Neuron (in vitro differentiated cells): ENCODE results near the gene EIF4E3.

ENCODE experiments used
- H2AFZ ChIP-seq: one replicate; pipeline ENCODE4 v1.6.1; 2013; ENCODE audit warnings: low read depth, mild to moderate bottlenecking, inconsistent platforms, low read length, moderate library complexity
- H3K27me3 ChIP-seq: one replicate; pipeline ENCODE4 v1.6.1; 2013; ENCODE audit warnings: low read length; ENCODE audit not compliant: insufficient read depth
- H3K36me3 ChIP-seq: one replicate; pipeline ENCODE4 v1.6.1; 2013; ENCODE audit warnings: low read length; ENCODE audit not compliant: insufficient read depth
- H3K4me1 ChIP-seq: one replicate; pipeline ENCODE4 v1.6.1; 2013; ENCODE audit warnings: low read length; ENCODE audit not compliant: insufficient read depth
- H3K4me3 ChIP-seq: 2 replicates; pipeline ENCODE4 v1.5.1; 2013; ENCODE audit warnings: mild to moderate bottlenecking, low read length, moderate library complexity
- H3K9me3 ChIP-seq: one replicate; pipeline ENCODE4 v1.6.1; 2013; ENCODE audit warnings: low read length

Gene EIF4E3

DNA sequence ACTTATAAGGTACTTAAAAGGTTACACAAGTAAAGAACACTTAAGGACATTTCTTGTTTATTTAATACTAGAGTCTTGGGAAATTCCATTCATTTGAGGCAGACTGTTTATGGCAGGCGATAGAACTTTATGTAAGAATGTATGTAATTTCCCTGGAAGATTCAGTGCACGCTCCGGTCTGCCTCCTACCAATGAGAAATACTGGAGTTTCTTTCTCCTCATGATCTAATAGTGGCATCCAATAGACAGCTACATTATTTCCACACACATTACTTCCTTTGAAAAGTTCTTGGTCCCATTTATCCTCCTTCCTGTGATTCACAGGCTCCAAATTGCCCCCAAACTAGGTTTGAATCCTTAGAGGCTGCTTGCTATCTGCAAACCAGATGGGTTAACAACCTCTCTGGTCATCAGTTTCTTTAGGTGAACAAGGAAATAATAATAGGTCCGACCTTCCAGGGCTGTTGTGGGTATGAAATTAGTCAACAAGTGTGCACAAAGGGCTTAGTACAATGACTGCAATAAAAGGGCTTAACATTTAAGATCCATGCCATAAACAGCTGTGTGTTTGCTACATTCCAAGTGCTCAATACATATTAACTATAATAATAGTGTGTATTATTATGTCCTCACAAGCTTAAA is 30.7 kb downstream of the EIF4E3 start:
- Histone ChIP-seq H3K4me1 (peaks cover 11% of the 10 kb centered on the region), H3K36me3 (no peaks in the 10 kb centered on the region), H2AFZ (no peak overlapping the region), H3K27me3 (no peaks in the 10 kb centered on the region), H3K9me3 (no peaks in the 10 kb centered on the region), H3K4me3 (no peak overlapping the region)

DNA sequence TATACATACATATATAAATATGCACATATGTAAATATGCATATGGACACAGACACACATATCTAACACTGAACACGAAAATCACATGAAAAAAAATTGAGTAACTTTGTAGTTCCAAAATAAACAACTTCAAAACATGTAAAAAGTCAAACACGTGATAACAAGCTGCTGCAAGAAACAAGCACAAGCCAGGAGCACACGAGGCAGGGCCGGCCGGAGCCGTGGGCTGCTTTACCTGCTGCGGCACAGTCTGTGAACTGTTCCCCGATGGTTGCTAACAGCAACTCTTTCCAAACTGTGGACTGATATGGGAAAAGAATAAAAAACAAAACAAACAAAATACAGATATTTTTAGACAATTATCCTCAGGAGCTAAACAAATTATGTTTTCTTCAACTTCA is 31.6 kb downstream of the EIF4E3 start:
- Histone ChIP-seq H3K36me3 (no peaks in the 10 kb centered on the region), H3K4me1 (peaks cover 15% of the 10 kb centered on the region), H2AFZ (no peak overlapping the region), H3K4me3 (no peak overlapping the region), H3K9me3 (no peaks in the 10 kb centered on the region), H3K27me3 (no peaks in the 10 kb centered on the region)

DNA sequence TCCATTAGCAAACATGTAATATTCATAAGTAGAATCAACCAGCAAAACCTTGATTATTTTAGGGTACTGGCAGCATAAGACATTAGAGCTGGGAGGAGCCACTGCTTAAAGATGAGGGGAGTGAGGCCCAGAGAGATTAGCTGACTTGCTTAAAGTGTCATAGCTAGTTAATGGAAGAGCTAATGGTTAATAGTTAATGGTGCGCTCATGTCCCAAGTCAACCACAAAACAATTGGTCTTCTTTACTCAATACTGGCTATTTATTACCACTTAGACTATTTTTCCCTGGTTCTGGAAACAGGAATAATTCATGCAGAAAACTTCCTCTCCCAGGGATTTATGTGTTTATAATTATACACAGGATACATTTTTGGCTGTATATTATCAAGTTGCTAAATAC is 33.1 kb downstream of the EIF4E3 start:
- no peak overlapping the region for H3K4me3 ChIP-seq
- no peaks in the 10 kb centered on the region for H3K36me3 ChIP-seq
- no peak overlapping the region for H2AFZ ChIP-seq
- no peaks in the 10 kb centered on the region for H3K27me3 ChIP-seq
- peaks cover 15% of the 10 kb centered on the region for H3K4me1 ChIP-seq
- no peaks in the 10 kb centered on the region for H3K9me3 ChIP-seq

DNA sequence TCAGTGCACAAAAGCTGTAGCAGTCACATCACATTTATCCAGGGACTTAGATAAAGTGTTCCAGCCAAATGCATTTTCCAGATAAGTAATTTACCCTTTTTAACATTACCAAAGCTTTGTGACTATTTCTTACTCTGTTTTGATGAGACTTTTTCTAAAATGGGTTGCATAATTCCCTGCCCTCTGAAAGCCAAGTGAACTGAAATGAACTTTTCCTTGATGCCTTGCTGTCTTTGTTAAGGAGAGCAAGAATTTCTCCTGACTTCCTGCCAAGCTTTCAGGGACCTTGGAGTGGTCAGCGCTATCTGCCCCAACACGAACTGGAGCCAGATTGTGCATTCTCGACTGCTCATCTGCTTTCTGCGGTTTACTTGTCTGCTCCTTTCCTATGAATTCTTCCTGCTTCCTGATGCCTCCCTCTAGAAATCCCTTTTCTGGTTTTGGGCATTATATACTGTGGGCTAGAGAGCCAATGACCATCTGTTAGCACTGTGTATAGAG is 34.8 kb downstream of the EIF4E3 start:
- Histone ChIP-seq H3K4me1 (peaks cover 15% of the 10 kb centered on the region), H3K27me3 (no peaks in the 10 kb centered on the region), H3K9me3 (no peaks in the 10 kb centered on the region), H3K36me3 (no peaks in the 10 kb centered on the region), H3K4me3 (no peak overlapping the region), H2AFZ (no peak overlapping the region)

DNA sequence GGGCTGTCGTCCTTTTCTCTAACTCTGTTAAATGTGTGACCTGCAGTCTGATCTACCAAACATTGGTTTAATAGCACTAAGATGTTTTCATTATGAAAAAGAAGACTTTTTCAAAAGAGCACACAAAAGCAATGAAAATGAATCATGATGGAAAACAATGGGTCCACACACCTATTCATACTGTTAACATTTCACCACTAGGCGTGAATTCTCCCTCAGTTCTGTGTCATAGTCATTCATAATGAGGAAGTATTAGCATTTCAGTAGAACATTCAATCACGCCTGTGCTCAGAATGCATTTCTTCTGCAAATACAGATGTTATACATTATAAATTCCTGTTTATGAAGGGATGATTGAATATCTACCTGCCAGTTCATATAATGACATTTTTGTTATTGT is 35.9 kb downstream of the EIF4E3 start:
- Histone ChIP-seq H3K27me3 (no peaks in the 10 kb centered on the region), H3K36me3 (no peaks in the 10 kb centered on the region), H2AFZ (no peak overlapping the region), H3K4me1 (peaks cover 15% of the 10 kb centered on the region), H3K9me3 (no peaks in the 10 kb centered on the region), H3K4me3 (no peak overlapping the region)

DNA sequence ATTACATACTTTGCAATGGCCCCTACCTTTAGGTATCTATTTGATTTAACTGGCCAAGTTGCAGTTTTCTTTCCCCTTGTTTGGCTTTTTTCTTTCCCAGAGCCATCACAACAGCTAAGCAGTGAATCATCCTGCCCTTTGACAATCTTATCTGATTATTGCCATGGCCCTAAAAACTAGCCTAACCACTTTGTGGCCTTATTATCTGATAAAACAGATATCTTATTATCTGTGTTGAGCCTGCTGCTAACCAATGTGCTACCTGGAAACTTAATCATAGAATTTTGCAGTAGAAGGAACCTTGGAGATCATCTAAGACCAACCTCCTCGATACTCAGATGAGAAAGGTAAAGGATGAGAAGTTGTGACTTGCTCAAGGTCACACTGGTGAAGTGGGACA is 37.1 kb downstream of the EIF4E3 start:
- H3K9me3 ChIP-seq, result no peaks in the 10 kb centered on the region
- no peaks in the 10 kb centered on the region for H3K36me3 ChIP-seq
- peaks cover 15% of the 10 kb centered on the region for H3K4me1 ChIP-seq
- H2AFZ ChIP-seq, result no peak overlapping the region
- H3K27me3 ChIP-seq, result no peaks in the 10 kb centered on the region
- no peak overlapping the region for H3K4me3 ChIP-seq

DNA sequence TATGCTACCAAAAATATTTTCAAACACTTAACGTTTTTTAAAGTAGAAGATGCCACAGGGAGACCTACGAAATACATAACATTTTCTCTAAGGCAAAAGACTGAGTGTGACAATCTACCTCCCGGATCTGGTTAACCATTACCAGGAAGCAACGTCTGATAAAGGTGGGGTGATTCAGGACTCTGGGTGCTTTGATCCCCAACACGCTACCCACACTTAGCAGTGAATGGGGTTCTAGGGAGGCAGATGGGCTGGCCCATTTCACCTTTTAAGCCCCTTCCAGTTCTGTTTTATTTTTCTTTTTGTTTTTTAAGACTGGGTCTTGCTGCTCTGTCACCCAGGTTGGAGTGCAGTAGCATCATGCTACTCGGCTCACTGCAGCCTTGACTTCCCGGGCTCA is 39.5 kb downstream of the EIF4E3 start:
- H3K4me3 ChIP-seq, result no peak overlapping the region
- H3K4me1 ChIP-seq, result peaks cover 15% of the 10 kb centered on the region
- H3K9me3 ChIP-seq, result no peaks in the 10 kb centered on the region
- H3K27me3 ChIP-seq, result no peaks in the 10 kb centered on the region
- H2AFZ ChIP-seq, result no peak overlapping the region
- no peaks in the 10 kb centered on the region for H3K36me3 ChIP-seq

DNA sequence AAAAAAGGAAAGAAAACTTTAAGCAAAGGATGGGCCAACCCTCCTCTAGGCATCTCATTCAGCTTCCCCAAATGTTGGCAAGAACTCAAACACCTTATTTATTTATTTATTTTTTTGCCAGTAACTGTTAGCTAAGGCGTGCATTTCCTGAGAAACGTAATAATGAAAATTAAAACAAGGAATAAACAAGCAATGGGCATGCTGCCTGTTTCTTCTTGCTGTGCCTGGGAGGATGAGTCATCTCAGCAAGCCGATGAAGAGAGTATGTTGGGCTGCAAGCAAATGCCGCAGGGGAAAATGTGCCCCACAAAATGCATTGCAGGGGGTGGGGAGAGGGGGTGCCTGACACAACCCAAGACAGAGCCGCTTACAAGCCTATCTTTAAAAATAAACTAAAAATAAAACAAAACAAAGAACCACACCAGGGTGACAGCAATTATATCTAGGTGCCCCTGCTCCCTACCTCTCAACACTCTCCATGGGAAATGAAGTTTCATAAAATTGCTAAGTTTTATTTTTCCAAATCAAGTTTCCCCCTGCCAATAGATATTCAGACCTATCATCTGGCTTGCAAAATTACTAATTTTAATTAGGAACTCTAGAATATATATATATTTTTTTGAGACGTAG is 40.3 kb downstream of the EIF4E3 start:
- Histone ChIP-seq H3K9me3 (no peaks in the 10 kb centered on the region), H3K4me3 (no peak overlapping the region), H2AFZ (no peak overlapping the region), H3K4me1 (peaks cover 7% of the 10 kb centered on the region), H3K27me3 (no peaks in the 10 kb centered on the region), H3K36me3 (no peaks in the 10 kb centered on the region)

DNA sequence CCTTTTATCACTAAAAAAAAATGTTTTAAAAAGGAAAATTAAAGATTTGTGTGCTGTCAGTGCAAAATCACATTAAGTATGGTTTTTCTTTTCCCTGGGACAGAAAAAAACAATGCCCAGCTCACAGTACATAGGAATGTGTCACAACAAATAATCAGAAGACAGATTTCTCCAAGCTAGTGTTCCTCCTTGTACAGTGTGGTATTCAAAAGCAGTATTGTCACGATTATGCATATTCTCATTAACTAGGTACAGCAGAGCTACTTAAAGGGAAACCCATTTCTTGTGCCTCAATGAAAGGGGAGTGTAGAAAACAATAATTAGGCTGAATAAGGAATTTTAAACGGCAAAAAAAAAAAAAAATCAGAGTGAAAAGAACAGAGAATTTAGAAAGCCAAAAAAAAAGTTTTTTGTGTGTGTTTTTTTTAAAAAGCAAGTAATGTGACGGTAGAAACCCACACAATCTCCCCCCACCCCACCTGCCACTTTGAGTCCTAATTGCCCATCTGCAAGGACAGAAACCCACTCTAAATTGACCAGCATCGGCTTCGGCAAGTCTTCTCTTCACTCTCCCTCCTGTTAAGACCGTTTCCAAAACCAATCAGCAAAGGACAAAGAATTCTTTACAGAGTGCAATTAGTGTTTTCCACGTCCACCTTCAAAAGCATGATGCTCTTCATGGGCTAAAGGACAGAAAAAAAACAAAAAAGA is 41.0 kb downstream of the EIF4E3 start:
- Histone ChIP-seq H3K27me3 (no peaks in the 10 kb centered on the region), H3K36me3 (no peaks in the 10 kb centered on the region), H3K4me3 (no peak overlapping the region), H2AFZ (no peak overlapping the region), H3K4me1 (peaks cover 2% of the 10 kb centered on the region), H3K9me3 (no peaks in the 10 kb centered on the region)

DNA sequence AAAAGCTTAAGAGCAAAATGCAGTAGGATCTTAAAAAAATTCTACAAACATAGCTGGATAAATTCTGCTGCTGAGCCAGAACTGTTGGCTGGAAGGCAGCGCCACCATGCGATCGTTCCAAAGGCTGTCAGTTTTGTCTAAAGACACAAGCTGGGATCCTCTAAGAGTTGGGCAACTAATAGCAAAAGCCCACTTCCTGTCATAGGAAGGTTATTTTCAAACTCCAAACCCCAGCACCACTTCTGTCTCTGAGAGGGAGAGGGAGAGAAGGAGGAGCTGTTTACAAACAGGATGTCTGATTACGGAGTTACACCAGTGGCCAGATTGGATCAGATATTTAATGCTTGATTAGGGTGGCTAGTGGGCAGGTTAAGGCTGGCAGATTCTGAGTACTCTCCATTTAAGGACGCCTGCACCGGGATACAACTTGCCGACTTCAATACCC is 44.0 kb downstream of the EIF4E3 start:
- peaks cover 6% of the 10 kb centered on the region for H3K4me1 ChIP-seq
- H3K27me3 ChIP-seq, result no peaks in the 10 kb centered on the region
- H2AFZ ChIP-seq, result no peak overlapping the region

DNA sequence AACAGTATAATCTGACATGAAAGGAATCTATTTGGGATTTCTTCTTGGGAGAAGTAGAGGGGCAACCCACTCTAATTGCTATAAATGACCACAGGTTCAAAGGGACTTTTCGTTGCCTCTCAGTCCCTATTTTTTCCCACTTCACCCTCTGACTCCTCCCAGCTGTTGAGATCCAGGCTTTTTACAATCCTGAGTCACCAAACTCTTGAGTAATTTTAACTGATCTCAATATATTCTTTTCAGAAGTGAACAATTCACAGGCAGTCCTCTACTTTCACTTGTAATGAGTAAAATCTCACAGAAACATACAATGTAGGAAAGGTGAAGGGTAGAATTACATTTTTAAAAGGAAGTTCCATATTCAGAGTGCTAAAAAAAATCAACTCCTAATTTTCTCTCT is 44.6 kb downstream of the EIF4E3 start:
- Histone ChIP-seq H3K4me3 (no peak overlapping the region), H3K9me3 (no peaks in the 10 kb centered on the region), H3K4me1 (peaks cover 6% of the 10 kb centered on the region), H3K36me3 (no peaks in the 10 kb centered on the region), H3K27me3 (no peaks in the 10 kb centered on the region), H2AFZ (no peak overlapping the region)

More for the DNA sequence above, 44.0 kb downstream of the EIF4E3 start:
- Histone ChIP-seq H3K9me3 (no peaks in the 10 kb centered on the region), H3K4me3 (no peak overlapping the region), H3K36me3 (no peaks in the 10 kb centered on the region)

DNA sequence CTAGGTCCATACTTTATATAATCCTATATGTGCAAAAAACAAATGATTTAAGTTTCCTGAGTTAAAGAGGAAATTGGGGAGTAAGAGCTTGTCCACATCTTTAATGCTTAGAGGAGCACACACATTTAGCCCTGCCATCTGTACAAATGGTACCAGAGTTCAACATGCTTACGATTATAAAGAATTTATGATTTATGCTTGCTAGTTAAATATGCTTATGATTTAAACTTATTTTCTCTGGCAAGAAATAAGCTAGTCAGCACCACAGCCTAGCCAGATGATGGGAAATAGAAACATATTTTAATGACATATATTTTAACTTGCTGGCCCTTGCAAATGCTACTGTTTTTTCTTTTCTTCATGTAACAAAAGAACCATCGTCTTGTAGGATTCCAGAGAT is 48.3 kb downstream of the EIF4E3 start:
- no peak overlapping the region for H2AFZ ChIP-seq
- no peak overlapping the region for H3K4me3 ChIP-seq
- H3K36me3 ChIP-seq, result no peaks in the 10 kb centered on the region
- H3K27me3 ChIP-seq, result no peaks in the 10 kb centered on the region
- peaks cover 19% of the 10 kb centered on the region for H3K4me1 ChIP-seq
- H3K9me3 ChIP-seq, result no peaks in the 10 kb centered on the region

DNA sequence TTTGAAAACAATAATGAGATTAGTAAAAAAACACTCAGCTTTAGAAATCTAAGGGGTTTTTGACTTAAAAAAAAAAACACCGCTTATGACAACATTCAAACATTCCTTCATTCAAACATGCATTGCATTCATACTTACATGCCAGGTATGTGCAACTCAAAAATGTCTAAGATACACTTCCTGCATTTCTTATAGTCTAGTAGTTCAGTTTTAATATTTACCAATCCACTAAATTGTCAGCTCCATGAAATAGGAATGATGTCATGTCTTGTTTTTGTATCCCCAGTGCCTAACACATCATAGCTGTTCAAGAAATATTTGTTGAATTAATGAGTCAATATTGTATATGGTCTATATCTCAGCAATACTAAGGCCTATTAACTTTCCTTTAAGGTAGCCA is 51.7 kb downstream of the EIF4E3 start:
- no peak overlapping the region for H2AFZ ChIP-seq
- H3K27me3 ChIP-seq, result no peaks in the 10 kb centered on the region
- no peak overlapping the region for H3K4me3 ChIP-seq
- H3K4me1 ChIP-seq, result peaks cover 26% of the 10 kb centered on the region
- no peaks in the 10 kb centered on the region for H3K36me3 ChIP-seq
- H3K9me3 ChIP-seq, result no peaks in the 10 kb centered on the region
